ENCODE data around the gene TTC7B.

GRCh38 chr14:90837355-90837754 lies 21.1 kb upstream of the TTC7B start:
- TF ChIP-seq POLR2A (IDR thresholded peaks at IDR 0.05) (no peak), CTCF (IDR thresholded peaks at IDR 0.05 in 4 of 5, conservative IDR thresholded peaks at IDR 0.05 in 1 of 5) (no peak)

All from gastrocnemius medialis (tissue), 4 donors.